HepG2 (cell line): ENCODE data around the gene WWP2. TPM values are rescaled to one million over a fixed set of nuclear protein-coding genes. Genes with fewer than 3 reads are reported as not detected.
A peak's percentile ranks its signal among the peaks of the same experiment; 100 is the strongest.

ENCODE experiments used
- GATAD1 ChIP-seq: IDR thresholded peaks from 2 replicates; pipeline ENCODE4 v1.6.1; 2016; ENCODE audit warnings: missing genetic modification reagents, missing compliant biosample characterization
- HOXA3 ChIP-seq: sonication (generic); formaldehyde crosslinking; IDR thresholded peaks from 2 replicates; pipeline ENCODE4 v1.5.0; 2020; ENCODE audit warnings: missing genetic modification reagents
- NFIB ChIP-seq: sonication (generic); formaldehyde crosslinking; IDR thresholded peaks from 2 replicates; pipeline ENCODE4 v1.9.0; 2021; ENCODE audit warnings: missing genetic modification reagents, mild to moderate bottlenecking, borderline replicate concordance
- POLR2A ChIP-seq, 2 experiments: IDR thresholded peaks; 2 replicates each; pipeline ENCODE4 v1.6.1; 2011; ENCODE audit warnings: low read depth in 2 of 2, low read length in 2 of 2, mild to moderate bottlenecking in 1 of 2, moderate library complexity in 1 of 2; ENCODE audit not compliant: insufficient read depth in 1 of 2
- RAD21 ChIP-seq: fragments of 450-650 bp; formaldehyde crosslinking; IDR thresholded peaks from 2 replicates; pipeline ENCODE4 v1.5.0; 2020; ENCODE audit warnings: mild to moderate bottlenecking
- RCOR2 ChIP-seq: IDR thresholded peaks from 2 replicates; pipeline ENCODE4 v1.6.1; 2016; ENCODE audit warnings: missing biosample characterization, missing genetic modification reagents
- SKI ChIP-seq: fragments of 450-650 bp; IDR thresholded peaks from one replicate; pipeline ENCODE4 v1.6.1; 2018; ENCODE audit warnings: mild to moderate bottlenecking; ENCODE audit not compliant: partially characterized antibody
- SMYD3 ChIP-seq: sonication (generic); formaldehyde crosslinking; IDR thresholded peaks from 2 replicates; pipeline ENCODE4 v1.8.1; 2023; ENCODE audit warnings: mild to moderate bottlenecking, missing genetic modification reagents
- SOX6 ChIP-seq, 2 experiments: fragments of 450-650 bp in 1 of 2; sonication (generic) in 1 of 2; formaldehyde crosslinking in 1 of 2; IDR thresholded peaks; 2 replicates each; pipeline versions ENCODE4 v1.4.0 to v1.6.1; 2017 to 2020; ENCODE audit warnings: antibody characterized with exemption in 1 of 2, mild to moderate bottlenecking in 1 of 2, missing genetic modification reagents in 1 of 2
- TBX2 ChIP-seq: sonication (generic); formaldehyde crosslinking; IDR thresholded peaks from 2 replicates; pipeline ENCODE4 v1.5.0; 2020; ENCODE audit warnings: missing genetic modification reagents, mild to moderate bottlenecking, borderline replicate concordance
- XRCC5 ChIP-seq: fragments of 200-400 bp; formaldehyde crosslinking; optimal IDR thresholded peaks from 2 replicates; pipeline ENCODE3; 2017; ENCODE audit warnings: mild to moderate bottlenecking, low read length
- ZBTB4 ChIP-seq: sonication (generic); formaldehyde crosslinking; IDR thresholded peaks from 2 replicates; pipeline ENCODE4 v1.4.0; 2020; ENCODE audit warnings: missing genetic modification reagents, mild to moderate bottlenecking, borderline replicate concordance
- ZEB1 ChIP-seq: IDR thresholded peaks from 2 replicates; pipeline ENCODE4 v1.6.1; 2012; ENCODE audit warnings: mild to moderate bottlenecking, low read depth, inconsistent platforms; ENCODE audit not compliant: insufficient replicate concordance
- ZFP1 ChIP-seq: IDR thresholded peaks from 2 replicates; pipeline ENCODE4 v1.6.1; 2016
- ZNF615 ChIP-seq: sonication (generic); formaldehyde crosslinking; IDR thresholded peaks from 2 replicates; pipeline ENCODE4 v1.5.0; 2020; ENCODE audit warnings: mild to moderate bottlenecking, missing genetic modification reagents, borderline replicate concordance
- ZNF672 ChIP-seq: sonication (generic); formaldehyde crosslinking; IDR thresholded peaks from 2 replicates; pipeline ENCODE4 v1.8.1; 2022; ENCODE audit warnings: missing genetic modification reagents
- polyA plus RNA-seq, 8 experiments: library from polyadenylated mRNA; depleted of rRNA in 3 of 8; stranded (reverse) in 7 of 8; unstranded in 1 of 8; fragments of >200 nt; fragmentation: Illumina TruSeq in 4 of 8; extraction: Trizol in 4 of 8; gene quantifications; 2 replicates each; pipeline versions ENCODE4 v1.2.1 to v1.2.3, GENCODE V29; 2011 to 2016; ENCODE audit warnings: low read depth in 4 of 8, missing spikeins in 1 of 8, mixed read lengths in 1 of 8; ENCODE audit not compliant: insufficient read depth in 1 of 8
- total RNA-seq, 5 experiments: library from RNA; depleted of rRNA; stranded (reverse); fragments of >200 nt; fragmentation: Illumina TruSeq; extraction: Trizol; gene quantifications; 2 replicates each; pipeline ENCODE4 v1.2.3, GENCODE V29; 2016; ENCODE audit warnings: low read depth in 1 of 5
- TF ChIP-seq, protein P1 (sequence below): sonication (generic); formaldehyde crosslinking; IDR thresholded peaks from 2 replicates; pipeline ENCODE4 v1.8.1; 2023; ENCODE audit warnings: mild to moderate bottlenecking, missing genetic modification reagents

WWP2 gene
- total and polyA plus RNA-seq, 2 of the 13 experiments (the other 11 are each of a cell fraction or from before 2014, with no cell fraction given), result 11.4 to 28.2 TPM

DNA sequence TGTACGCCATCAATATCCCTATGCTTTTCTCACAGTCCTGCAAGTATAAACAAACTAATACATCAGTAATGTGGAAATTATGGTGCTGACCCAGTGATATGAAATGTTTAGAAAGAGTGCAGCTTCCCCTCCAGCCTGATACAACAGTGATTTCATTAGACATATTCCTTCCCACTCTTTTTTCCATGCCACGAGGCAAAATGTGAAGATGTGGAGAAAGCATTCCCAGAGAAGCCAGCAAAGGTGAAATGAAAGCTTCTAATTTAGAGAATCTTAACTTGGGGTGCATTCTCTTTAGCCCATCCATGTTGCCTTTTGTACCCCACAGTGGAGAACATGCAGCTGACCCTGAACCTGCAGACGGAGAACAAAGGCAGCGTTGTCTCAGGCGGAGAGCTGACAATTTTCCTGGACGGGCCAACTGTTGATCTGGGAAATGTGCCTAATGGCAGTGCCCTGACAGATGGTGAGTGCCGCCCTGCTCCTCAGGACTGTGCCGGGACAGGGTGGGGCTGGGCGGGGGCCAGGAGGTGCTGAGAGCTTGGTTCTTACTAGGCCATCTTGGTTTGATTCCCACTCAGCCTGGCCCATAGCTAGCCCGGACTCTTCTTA, 77.8 kb downstream of the WWP2 start (continued):
- TF ChIP-seq, protein P1, sequence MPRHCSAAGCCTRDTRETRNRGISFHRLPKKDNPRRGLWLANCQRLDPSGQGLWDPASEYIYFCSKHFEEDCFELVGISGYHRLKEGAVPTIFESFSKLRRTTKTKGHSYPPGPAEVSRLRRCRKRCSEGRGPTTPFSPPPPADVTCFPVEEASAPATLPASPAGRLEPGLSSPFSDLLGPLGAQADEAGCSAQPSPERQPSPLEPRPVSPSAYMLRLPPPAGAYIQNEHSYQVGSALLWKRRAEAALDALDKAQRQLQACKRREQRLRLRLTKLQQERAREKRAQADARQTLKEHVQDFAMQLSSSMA, result no peak
- TF ChIP-seq TBX2 (CRISPR knock-in tag) (peak; percentile 30; the same call in 1 of the 2 replicates), SOX6 (IDR thresholded peaks at IDR 0.05) (no peak), SOX6 (CRISPR knock-in tag; IDR thresholded peaks at IDR 0.05) (peak; percentile 80), SKI (peak; percentile 12), POLR2A (IDR thresholded peaks at IDR 0.05; ENCODE audit: insufficient read depth in 1 of 2, low read depth in 2 of 2, low read length in 2 of 2) (no peak), RAD21 (CRISPR knock-in tag) (no peak), ZFP1 (CRISPR knock-in tag) (0 out of 2 replicates have a peak, but pooled peaks have one; percentile 36), ZBTB4 (CRISPR knock-in tag) (no peak), NFIB (no peak), GATAD1 (CRISPR knock-in tag) (peak; percentile 30; the same call in 1 of the 2 replicates), SMYD3 (CRISPR knock-in tag) (no peak), ZNF672 (CRISPR knock-in tag) (no peak), RCOR2 (peak; percentile 76; the same call in 1 of the 2 replicates), XRCC5 (peak; percentile 68), ZEB1 (no peak), HOXA3 (CRISPR knock-in tag) (0 out of 2 replicates have a peak, but pooled peaks have one; percentile 37), ZNF615 (CRISPR knock-in tag) (no peak)
